ENCODE results near the gene SCEL.

SCEL gene

DNA sequence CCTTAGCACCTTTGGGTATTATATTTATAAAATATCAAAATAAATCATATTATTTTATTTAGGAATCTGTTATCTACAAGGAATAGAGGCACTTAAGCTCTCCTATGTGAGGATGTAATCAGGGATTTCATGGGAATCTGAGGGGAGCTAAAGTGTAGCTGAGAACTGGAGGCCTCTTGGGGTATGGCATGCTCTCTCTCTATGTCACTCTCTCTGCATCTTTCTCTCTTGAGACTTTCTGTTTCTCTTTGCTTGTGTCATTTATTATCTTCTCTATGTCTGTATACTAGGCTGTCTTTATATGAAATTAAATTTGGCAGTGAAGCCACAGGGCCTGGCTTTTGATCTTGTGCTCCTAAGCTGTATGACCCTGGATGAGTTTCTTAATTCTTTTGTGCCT lies 37.7 kb upstream of the SCEL start:
- CTCF ChIA-PET, result interaction anchor here (1.2 kb wide), 1 partner anchor 19 kb away, joined by 5 read pairs; no protein-coding TSS in a partner anchor

DNA sequence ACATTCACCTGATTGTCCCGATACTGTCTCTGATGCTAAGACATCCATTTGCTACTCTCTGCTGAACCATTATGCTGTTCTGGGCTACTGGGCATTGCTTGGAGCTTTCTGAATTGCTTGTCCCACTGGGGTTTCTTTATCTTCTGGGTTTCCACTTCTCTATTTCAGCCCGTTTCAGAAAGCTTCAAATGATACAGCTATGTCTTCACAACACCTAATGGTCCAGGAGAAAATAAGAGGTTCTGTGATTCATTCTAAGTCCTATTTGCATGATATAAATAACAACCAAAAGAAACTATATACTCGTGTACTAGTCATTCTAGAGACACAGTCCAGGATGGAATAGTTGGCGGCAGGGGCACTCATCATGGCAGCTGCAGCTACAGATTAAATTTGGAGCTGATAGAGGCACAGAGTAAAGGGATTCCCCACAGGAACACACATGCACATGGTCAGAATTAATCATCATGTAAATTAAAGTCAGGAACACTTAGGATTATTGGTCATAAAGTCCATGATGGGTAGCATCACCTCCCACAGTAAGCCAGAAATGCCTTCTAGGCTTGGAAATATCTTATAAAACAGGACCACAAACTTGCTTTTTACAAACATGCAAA lies 33.3 kb upstream of the SCEL start:
- POLR2A ChIA-PET, result no interaction called here
- TF ChIP-seq NFRKB (IDR thresholded peaks at IDR 0.05) (no peak), BHLHE40 (IDR thresholded peaks at IDR 0.05; ENCODE audit: borderline replicate concordance) (no peak), ARNT (IDR thresholded peaks at IDR 0.05) (no peak), ELF4 (IDR thresholded peaks at IDR 0.05) (no peak), L3MBTL2 (conservative IDR thresholded peaks at IDR 0.05) (no peak), TARDBP (IDR thresholded peaks at IDR 0.05) (no peak), FOXA1 (IDR thresholded peaks at IDR 0.05) (no peak), LEF1 (IDR thresholded peaks at IDR 0.05; ENCODE audit: borderline replicate concordance) (no peak), CTBP1 (IDR thresholded peaks at IDR 0.05; ENCODE audit: borderline replicate concordance) (no peak), HDGF (IDR thresholded peaks at IDR 0.05; ENCODE audit: borderline replicate concordance) (no peak), FOXK2 (IDR thresholded peaks at IDR 0.05) (no peak), SUZ12 (IDR thresholded peaks at IDR 0.05) (no peak), SP1 (IDR thresholded peaks at IDR 0.05) (no peak), ZNF384 (IDR thresholded peaks at IDR 0.05) (no peak), FOXM1 (IDR thresholded peaks at IDR 0.05; ENCODE audit: borderline replicate concordance) (no peak)
- TF ChIP-seq, protein P1, sequence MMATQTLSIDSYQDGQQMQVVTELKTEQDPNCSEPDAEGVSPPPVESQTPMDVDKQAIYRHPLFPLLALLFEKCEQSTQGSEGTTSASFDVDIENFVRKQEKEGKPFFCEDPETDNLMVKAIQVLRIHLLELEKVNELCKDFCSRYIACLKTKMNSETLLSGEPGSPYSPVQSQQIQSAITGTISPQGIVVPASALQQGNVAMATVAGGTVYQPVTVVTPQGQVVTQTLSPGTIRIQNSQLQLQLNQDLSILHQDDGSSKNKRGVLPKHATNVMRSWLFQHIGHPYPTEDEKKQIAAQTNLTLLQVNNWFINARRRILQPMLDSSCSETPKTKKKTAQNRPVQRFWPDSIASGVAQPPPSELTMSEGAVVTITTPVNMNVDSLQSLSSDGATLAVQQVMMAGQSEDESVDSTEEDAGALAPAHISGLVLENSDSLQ (IDR thresholded peaks at IDR 0.05), result no peak
- CTCF ChIA-PET, result interaction anchor here (1.0 to 1.6 kb wide), 3 partner anchors 9 to 76 kb away, joined by 3 to 4 read pairs (median 3); no protein-coding TSS in a partner anchor
- DNase-seq (ENCODE audit: extremely low spot score), result no peak

More for the DNA sequence above, 37.7 kb upstream of the SCEL start:
- POLR2A ChIA-PET, result no interaction called here
- TF ChIP-seq CTBP1 (IDR thresholded peaks at IDR 0.05; ENCODE audit: borderline replicate concordance) (no peak), FOXK2 (IDR thresholded peaks at IDR 0.05) (no peak), SUZ12 (IDR thresholded peaks at IDR 0.05) (no peak), HDGF (IDR thresholded peaks at IDR 0.05; ENCODE audit: borderline replicate concordance) (no peak), ELF4 (IDR thresholded peaks at IDR 0.05) (no peak), NFRKB (IDR thresholded peaks at IDR 0.05) (no peak), TARDBP (IDR thresholded peaks at IDR 0.05) (no peak)
- DNase-seq (ENCODE audit: extremely low spot score), result no peak

DNA sequence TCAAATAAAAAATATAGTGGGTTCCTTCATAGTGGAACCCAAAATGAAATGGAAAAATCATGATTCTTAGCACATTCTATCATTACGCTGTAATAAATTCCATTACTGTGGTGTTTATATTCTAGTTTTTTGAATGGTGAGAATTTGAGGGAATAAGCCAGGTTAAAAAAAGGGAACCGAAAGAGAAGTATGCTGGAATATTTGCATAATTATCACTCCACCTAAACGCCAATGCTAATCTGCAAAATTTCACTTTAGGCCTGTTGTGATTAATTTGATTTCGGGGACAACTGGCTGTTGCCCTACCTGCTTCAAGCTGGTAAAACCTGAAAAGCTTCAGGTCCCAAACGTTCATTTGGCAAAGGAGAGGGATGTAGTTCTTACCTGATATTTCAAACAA lies 32.1 kb upstream of the SCEL start:
- ChIA-PET CTCF (no interaction called here), POLR2A (no interaction called here)
- TF ChIP-seq ARNT (IDR thresholded peaks at IDR 0.05) (no peak), FOXK2 (IDR thresholded peaks at IDR 0.05) (no peak), FOXA1 (IDR thresholded peaks at IDR 0.05) (no peak)
- no peak for DNase-seq (ENCODE audit: extremely low spot score)

DNA sequence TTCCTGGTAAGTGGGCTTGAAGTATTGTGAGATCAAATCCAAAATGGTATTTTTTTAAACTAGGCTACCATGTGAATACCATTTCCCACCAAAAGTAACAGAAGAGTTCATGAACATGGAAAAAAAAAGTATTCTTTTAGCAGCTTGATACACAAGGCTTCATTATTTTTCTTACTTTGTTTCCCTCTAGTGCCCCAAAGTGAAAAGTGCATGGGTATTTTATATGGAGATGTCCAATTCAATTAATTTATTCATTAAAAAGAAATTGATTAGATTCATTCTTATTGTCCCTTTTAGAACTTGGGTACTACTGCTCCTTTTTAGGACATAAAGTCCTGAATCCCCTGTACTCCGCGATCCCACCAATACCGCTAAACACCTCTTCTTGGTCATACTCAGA lies 28.6 kb upstream of the SCEL start:
- ChIA-PET POLR2A (no interaction called here), CTCF (no interaction called here)
- no peak for TF ChIP-seq ZNF384 (IDR thresholded peaks at IDR 0.05)
- TF ChIP-seq ARNT (IDR thresholded peaks at IDR 0.05), result no peak
- TF ChIP-seq FOXK2 (IDR thresholded peaks at IDR 0.05), result no peak
- no peak for TF ChIP-seq TARDBP (IDR thresholded peaks at IDR 0.05)
- no peak for TF ChIP-seq SP1 (IDR thresholded peaks at IDR 0.05)
- TF ChIP-seq ELF4 (IDR thresholded peaks at IDR 0.05), result no peak
- TF ChIP-seq FOXA1 (IDR thresholded peaks at IDR 0.05), result no peak
- no peak for TF ChIP-seq SUZ12 (IDR thresholded peaks at IDR 0.05)
- no peak; the same call in 1 of the 2 replicates for TF ChIP-seq L3MBTL2 (conservative IDR thresholded peaks at IDR 0.05)
- TF ChIP-seq, protein P1 (IDR thresholded peaks at IDR 0.05), result no peak
- no peak for TF ChIP-seq FOXM1 (IDR thresholded peaks at IDR 0.05; ENCODE audit: borderline replicate concordance)
- no peak for TF ChIP-seq HDGF (IDR thresholded peaks at IDR 0.05; ENCODE audit: borderline replicate concordance)
- no peak for TF ChIP-seq LEF1 (IDR thresholded peaks at IDR 0.05; ENCODE audit: borderline replicate concordance)
- no peak for TF ChIP-seq NFRKB (IDR thresholded peaks at IDR 0.05)
- TF ChIP-seq CTBP1 (IDR thresholded peaks at IDR 0.05; ENCODE audit: borderline replicate concordance), result no peak
- no peak for TF ChIP-seq BHLHE40 (IDR thresholded peaks at IDR 0.05; ENCODE audit: borderline replicate concordance)
- no peak for DNase-seq (ENCODE audit: extremely low spot score)

DNA sequence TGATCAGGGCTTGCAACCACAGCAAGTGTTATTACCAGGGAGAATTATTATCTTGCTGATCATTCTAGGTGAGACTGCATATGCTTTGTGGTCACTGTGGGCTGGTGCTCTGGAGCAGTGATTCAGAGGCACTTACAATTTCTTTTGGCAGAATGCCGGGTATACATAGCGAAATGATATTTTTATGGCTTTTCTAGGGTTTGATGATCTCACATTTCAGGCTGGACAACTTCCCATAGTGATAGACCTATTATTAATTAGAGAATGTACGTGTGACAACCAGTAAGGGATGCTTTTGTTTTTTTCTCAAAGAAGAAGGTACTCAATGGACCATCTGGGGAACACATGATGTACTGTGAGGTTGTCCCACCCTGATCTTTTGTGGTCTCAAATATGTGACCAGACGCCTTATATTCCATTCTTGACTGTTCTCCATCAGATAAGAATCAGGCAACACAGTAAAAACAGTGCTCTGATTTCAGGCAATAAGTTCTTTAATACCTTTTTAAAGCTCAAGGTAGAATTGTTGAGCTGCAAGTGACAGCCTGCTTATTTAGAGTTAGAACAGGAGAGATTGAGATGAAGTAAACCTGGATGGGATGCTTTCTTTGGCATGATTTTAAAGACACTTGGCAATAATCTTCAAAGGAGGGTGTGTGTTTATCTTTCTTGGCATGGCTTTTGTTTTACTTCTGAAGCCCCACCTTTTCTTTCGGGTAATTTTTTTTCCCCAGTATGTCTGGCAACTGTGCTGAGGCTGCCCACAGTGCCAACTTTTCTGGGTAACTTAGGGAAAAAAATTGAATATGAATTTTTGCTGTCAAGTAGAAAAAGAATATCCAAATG lies 27.4 kb upstream of the SCEL start:
- ChIA-PET CTCF (no interaction called here), POLR2A (no interaction called here)
- TF ChIP-seq SUZ12 (IDR thresholded peaks at IDR 0.05), result no peak
- no peak for DNase-seq (ENCODE audit: extremely low spot score)

DNA sequence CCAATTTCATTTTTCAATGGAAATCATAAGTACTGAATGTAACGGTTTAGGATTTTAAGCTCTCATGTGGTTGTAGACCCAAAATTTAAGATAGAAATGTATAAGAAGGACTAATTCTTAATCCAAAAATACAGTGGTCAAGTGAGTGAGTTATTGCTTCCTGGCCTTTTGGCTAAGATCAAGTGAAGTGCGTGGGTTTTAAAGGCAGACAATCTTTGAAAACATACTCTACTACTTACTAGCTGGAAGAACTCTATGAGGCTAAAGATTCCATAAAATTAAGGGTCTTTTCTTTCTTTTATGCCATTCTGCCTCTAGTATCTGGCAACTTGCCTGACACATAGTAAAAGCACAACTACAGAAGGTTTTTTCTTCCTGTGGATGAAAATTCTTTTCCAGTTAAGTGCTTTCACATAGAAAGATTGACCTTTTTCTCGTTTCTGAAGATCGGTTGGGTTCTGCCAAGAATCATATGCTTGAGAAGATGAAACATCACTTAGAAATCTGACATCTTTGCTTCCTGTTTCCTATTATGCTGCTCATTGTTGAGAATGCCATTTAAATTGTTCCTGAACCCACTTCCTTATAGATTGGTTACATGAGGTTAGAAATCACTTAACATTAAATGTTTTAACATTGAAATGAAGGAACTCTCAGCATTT lies 26.4 kb upstream of the SCEL start:
- TF ChIP-seq L3MBTL2 (conservative IDR thresholded peaks at IDR 0.05) (no peak), ELF4 (IDR thresholded peaks at IDR 0.05) (no peak), TARDBP (IDR thresholded peaks at IDR 0.05) (no peak), HDGF (IDR thresholded peaks at IDR 0.05; ENCODE audit: borderline replicate concordance) (no peak), ZNF384 (IDR thresholded peaks at IDR 0.05) (no peak), FOXA1 (IDR thresholded peaks at IDR 0.05) (no peak), ARNT (IDR thresholded peaks at IDR 0.05) (no peak), SP1 (IDR thresholded peaks at IDR 0.05) (no peak), BHLHE40 (IDR thresholded peaks at IDR 0.05; ENCODE audit: borderline replicate concordance) (no peak), LEF1 (IDR thresholded peaks at IDR 0.05; ENCODE audit: borderline replicate concordance) (no peak), NFRKB (IDR thresholded peaks at IDR 0.05) (no peak), SUZ12 (IDR thresholded peaks at IDR 0.05) (no peak), CTBP1 (IDR thresholded peaks at IDR 0.05; ENCODE audit: borderline replicate concordance) (no peak), FOXK2 (IDR thresholded peaks at IDR 0.05) (no peak), FOXM1 (IDR thresholded peaks at IDR 0.05; ENCODE audit: borderline replicate concordance) (no peak)
- TF ChIP-seq, protein P1 (IDR thresholded peaks at IDR 0.05), result no peak
- ChIA-PET CTCF (no interaction called here), POLR2A (no interaction called here)
- DNase-seq (ENCODE audit: extremely low spot score), result no peak
